NCI-H187 treated with DMSO at 0.1 percent for 48 hours (cell line): ENCODE data around the gene TMEM52B.
A peak's percentile ranks its signal among the peaks of the same experiment; 100 is the strongest.
"Not testable (repeated sequence)": the region's sequence is repeated elsewhere in the genome, so short reads cannot be mapped to it uniquely, and the experiment has no call there.

Experiments used
- DNase-seq: peaks from one replicate; lab custom pipeline; 2025; lab: John Stamatoyannopoulos, UW

The TMEM52B gene

DNA sequence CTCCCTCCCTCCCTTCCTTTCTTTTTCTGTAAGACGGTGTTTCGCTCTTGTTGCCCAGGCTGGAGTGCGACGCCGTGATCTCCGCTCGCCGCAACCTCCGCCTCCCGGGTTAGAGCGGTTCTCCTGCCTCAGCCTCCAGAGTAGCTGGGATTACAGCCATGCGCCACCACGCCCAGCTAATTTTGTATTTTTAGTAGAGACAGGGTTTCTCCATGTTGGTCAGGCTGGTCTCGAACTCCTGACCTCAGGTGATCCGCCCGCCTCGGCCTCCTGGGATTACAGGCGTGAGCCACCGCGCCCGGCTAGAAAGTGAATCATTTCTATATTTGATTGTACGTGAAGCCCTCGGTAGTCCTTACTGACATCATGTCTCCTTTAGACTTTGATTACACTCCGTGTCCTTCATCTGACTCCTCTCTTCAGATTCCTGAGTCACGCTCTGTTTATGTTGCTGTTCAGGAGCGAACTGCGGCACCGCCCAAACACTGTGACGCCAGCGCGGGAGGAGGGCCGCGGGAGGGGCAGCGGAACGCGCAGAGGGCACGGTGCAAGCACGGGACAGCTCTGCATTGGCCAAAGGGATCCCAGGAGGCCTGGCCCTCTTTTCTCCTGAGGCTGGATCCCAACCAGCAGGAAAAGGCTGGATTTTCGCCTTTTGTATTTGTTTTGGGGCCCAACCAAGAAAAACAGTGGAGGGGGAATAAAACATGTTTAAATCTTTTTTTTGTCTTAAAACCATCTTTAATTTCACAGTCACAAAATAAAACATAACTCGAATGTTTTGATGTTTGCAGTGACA lies 33.3 kb downstream of the TMEM52B start:
- DNase-seq = peak; percentile 21

DNA sequence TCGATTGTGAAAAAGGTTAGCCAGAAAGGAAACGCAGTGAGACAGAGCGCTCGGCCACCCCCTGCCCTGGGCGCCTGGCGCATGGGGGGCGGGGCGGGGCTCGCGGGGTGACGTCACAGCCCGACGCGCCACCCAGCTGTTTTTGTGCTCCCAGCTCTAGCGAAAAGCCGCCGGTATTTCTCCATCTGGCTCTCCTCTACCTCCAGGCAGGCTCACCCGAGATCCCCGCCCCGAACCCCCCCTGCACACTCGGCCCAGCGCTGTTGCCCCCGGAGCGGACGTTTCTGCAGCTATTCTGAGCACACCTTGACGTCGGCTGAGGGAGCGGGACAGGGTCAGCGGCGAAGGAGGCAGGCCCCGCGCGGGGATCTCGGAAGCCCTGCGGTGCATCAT lies 33.9 kb downstream of the TMEM52B start, which contains the start of gene GABARAPL1:
GABARAPL1 (plus strand) TSS at position 139 of the 393 bp plus-strand sequence; CDS start at position 392, 253 bp downstream.
- DNase-seq = no peak

DNA sequence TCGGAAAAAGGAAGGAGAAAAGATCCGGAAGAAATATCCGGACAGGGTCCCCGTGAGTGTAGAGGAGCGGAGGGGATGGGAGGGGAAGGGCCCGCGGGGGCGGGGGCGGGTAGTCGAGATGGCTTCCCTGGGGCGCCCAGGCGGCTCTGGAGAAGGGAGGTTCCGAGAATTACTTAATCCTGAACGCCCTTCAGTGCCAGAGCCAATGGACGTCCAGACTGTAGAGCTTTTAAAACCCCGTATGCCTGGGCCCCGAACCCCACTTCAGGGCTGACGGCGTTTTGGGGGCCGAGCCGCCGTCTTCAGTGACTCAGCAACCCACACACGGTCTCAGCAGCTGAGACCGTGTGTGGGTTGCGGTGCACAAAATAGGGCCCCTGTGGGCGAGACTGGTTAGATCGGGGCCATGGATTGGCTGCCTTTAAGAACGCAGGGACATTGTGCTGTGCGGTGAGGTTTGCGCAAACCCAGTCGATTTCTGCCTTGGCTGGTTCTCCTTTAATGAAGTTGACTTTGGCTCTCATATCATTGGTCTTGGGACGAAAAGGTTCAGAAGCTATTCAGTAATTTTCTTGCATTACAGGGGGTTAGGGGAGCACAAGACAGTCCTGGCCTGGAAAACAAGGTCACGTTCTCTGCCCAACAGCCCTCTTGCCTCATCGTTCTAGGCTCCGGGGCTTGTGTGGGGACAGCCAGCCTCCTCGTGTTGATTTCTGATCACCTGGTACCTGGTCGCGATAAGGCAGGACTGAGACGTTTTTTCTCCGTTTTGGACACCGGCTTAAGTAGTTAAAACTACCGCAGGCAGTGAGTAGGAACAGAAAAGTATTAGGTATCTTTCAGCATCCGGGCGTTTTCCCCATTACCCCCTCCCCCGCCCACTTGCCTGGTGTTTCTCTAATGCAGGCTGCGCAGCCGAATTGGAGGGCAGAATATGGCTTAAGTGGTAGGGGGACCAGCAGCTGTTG lies 34.6 kb downstream of the TMEM52B start:
- no peak for DNase-seq

DNA sequence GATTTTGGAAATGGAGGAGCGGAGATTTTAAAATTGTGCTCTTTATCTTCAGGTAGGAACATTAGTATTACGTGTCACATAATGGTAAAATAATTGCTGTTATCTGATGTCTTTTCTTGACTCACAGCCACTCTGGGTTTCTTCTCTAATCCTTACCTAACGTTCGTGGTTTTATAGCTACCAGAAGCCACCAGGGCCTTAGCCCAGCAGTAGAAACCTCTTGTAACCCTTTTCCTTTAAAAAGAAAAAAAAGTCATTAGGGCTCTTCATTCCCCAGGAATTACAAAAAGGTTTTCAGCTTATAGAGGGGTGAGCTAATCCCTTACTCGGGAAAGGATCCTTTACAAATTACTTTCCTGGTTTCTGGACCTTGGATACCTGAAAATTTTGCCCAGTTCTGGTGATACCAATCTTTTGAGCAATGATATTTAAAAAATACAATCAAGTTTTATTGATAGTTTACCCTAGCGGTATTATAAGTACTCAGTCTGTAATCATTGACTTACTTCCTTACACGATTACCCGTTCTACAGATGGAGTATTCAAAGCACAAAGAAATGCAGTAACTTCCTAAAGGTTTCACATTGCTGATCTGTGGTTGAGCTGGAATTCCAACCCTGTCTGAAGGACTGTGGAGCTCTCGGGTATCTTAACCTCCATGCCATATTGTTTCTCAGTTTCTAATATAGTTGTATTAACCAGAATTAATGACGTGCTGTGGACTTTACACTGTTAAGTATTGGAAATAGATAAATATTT lies 35.5 kb downstream of the TMEM52B start:
- DNase-seq = no peak

DNA sequence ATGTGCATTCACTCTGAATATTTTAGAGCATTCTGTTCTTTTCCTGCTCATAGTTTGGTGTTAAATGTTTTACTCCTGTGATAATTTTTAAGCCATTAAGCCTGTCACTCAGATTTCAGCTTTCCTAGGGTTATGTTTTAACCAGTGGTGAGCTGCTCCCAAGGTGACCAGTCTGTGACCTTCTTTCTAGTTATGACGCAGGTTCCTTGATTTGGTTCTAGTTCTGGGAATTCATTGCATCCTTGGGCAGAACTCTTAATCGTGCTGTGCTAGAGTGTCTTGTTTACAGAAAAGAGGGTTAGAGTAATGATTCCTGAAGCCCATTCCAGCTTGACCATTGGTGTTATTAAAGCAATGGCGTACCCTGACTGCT lies 36.0 kb downstream of the TMEM52B start:
- no peak for DNase-seq

DNA sequence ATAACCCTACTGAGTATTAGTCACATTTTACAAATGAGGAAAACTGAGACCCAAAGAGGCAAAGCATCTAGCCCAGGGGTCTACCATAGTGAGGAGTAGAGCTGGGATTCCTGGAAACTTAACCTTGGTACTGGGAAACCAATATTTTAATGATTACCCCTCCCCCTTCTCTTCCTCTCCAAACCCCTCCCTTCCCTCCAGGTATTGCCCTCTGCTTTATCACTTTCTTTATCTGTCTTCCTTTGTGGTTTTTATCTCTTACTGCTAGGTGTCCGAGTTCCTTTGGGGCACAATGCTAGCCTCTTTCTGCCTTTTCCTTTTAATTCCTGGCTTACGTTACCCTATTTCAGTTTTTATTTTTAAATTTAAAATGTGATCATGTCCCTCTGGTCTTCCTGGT lies 36.6 kb downstream of the TMEM52B start:
- no peak for DNase-seq

DNA sequence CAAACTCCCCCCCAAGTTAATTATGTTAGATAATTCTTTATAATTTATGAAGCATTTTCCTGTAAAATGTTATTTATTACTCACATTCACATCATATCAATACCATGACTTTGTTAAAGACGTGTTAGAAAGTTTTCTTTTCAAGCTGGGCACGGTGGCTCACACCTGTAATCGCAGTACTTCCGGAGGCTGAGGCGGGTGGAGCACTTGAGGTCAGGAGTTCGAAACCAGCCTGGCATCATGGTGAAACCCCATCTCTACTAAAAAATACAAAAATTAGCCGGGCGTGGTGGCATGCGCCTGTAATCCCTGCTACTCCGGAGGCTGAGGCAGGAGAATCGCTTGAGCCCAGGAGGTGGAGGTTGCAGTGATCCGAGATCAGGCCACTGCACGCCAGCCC lies 37.1 kb downstream of the TMEM52B start:
- not testable (repeated sequence) for DNase-seq

DNA sequence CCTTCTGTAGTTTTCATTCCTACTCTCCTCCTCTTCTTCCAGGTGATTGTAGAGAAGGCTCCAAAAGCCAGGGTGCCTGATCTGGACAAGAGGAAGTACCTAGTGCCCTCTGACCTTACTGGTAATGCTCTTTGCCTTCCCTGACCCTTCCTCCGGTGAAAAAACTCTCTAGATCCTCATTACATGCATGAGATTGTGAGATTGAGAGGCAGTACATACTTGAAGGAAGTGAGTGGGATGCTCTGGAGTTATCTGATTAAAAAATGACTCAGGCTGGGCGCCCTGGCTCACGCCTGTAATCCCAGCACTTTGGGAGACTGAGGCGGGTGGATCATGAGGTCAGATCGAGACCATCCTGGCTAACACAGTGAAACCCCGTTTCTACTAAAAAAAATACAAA lies 39.2 kb downstream of the TMEM52B start:
- no peak for DNase-seq

DNA sequence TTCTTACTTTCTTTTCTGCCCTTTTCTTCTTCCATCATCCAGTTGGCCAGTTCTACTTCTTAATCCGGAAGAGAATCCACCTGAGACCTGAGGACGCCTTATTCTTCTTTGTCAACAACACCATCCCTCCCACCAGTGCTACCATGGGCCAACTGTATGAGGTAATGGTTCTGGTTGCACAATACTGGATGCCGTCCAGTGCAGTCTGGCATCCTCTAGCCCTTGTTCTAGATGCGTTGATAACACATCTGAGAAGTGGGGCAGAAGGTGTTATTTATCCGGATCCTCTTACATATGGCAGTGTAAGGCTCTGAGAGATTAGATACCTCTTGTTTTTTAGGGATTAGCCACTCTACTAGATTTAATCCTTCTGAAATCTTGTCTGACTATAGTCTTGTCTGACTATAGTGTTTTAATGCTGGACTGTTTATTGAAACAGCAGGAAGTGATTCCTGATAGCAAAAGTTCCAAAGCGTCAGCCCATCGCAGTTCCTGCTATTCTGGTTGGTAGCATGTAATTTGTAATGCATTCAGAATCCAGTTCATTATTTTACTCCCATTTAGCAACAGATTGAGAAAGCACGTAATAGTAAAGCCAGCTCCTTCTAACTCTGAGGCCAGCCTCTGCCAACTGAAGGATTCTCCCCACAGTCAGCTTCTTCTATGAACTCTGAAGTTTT lies 41.7 kb downstream of the TMEM52B start:
- no peak for DNase-seq

DNA sequence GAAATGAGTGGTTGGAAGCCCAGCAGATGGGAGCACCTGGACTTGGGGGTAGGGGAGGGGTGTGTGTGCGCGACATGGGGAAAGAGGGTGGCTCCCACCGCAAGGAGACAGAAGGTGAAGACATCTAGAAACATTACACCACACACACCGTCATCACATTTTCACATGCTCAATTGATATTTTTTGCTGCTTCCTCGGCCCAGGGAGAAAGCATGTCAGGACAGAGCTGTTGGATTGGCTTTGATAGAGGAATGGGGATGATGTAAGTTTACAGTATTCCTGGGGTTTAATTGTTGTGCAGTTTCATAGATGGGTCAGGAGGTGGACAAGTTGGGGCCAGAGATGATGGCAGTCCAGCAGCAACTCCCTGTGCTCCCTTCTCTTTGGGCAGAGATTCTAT lies 43.0 kb downstream of the TMEM52B start:
- DNase-seq = no peak

DNA sequence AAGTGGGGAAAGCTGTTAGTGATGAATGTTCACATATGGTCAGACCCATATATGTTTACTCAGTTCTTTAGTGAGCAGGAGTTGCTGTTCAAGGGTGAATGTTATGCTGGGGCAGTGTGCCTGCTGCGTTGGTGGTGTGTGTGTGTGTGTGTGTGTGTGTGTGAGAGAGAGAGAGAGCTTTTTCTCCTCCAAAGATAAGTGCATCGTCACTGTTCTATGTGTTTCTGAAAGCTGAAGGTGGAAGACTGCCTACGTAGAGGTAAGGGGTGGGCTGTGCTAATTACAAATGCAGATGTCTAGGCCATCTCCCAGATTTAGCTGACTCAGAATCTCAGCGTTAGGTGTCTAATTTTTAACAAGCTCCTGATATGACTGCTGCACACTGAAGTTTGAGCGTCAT lies 44.4 kb downstream of the TMEM52B start:
- no peak for DNase-seq

DNA sequence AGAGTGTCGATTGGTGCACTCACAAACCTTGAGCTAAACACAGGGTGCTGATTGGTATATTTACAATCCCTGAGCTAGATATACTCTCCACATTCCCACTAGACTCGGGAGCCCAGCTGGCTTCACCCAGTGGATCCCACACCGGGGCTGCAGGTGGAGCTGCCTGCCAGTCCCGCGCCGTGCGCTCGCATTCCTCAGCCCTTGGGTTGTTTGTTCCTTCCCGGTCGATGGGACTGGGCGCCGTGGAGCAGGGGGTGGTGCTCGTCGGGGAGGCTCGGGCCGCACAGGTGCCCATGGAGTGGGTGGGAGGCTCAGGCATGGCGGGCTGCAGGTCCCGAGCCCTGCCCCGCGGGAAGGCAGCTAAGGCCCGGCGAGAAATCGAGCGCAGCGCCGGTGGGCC lies 46.6 kb downstream of the TMEM52B start:
- not testable (repeated sequence) for DNase-seq

DNA sequence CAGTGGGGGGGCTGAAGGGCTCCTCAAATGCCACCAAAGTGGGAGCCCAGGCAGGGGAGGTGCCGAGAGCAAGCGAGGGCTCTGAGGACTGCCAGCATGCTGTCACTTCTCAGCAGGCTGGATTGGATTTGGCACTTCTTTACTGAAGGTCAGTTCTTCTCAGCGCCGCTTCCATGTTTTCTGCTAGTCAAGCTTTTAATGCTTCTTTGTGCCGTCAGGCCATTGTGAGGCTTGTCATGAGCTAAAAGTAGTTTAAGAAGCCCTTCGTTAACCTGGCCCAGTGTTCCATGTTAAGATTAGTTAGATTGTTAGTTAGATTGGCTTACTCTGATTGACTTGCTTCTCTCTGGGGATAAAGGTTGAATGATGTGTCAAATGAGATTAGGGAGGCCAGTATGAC lies 47.3 kb downstream of the TMEM52B start:
- no peak for DNase-seq

DNA sequence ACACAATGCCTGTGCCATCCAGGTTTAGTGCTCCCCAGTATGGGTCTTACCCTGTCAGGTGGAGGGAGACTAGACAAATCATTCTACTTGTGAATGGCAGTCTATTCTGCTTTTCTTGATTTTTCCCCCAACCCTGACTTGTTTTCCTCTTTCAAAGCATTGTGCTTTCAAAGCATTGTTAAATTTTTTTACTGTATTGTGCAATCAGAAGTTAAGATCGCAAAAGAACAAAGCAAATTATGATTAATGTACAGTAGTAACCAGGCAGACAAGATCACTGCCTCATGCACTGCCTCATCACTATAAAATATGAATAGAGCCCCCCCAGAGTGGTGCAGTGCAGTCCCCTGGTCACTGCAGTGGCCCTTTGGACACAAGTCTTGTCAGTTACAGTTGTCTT lies 47.9 kb downstream of the TMEM52B start:
- DNase-seq = no peak

DNA sequence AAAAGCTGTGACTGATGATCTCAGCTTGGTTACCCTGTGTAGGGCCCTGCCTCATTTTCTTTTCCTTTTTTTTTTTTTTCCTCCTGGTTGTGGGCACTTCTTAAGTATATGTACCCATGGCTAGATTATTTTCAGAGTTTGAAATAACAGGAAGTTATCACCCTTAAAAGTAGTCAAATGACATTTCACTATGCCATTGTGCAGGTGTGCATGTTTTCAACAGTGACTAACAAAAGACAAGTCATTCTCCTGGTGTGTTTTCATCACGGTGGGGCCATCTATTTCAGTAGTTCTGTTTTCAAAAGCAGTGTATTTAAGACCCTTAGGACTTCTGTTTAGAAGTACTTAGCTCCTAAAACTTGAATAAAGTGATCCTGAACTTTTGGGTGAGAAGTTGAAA lies 48.8 kb downstream of the TMEM52B start:
- no peak for DNase-seq

DNA sequence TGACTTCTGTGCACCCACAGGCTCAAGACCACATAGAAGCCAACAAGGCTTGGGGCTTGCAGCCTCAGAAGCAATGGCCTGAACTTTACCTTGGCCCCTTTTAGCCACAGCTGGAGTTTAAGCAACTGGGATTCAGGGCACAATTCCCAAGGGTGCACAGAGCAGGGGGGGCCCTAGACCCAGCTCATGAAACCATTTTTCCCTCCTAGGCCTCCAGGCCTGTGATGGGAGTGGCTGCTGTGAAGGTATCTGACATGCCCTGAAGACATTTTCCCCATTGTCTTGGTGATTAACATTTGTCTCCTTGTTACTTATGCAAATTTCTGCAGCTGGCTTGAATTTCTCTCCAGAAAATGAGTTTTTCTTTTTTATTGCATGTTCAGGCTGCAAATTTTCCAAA lies 55.7 kb downstream of the TMEM52B start:
- DNase-seq = no peak

DNA sequence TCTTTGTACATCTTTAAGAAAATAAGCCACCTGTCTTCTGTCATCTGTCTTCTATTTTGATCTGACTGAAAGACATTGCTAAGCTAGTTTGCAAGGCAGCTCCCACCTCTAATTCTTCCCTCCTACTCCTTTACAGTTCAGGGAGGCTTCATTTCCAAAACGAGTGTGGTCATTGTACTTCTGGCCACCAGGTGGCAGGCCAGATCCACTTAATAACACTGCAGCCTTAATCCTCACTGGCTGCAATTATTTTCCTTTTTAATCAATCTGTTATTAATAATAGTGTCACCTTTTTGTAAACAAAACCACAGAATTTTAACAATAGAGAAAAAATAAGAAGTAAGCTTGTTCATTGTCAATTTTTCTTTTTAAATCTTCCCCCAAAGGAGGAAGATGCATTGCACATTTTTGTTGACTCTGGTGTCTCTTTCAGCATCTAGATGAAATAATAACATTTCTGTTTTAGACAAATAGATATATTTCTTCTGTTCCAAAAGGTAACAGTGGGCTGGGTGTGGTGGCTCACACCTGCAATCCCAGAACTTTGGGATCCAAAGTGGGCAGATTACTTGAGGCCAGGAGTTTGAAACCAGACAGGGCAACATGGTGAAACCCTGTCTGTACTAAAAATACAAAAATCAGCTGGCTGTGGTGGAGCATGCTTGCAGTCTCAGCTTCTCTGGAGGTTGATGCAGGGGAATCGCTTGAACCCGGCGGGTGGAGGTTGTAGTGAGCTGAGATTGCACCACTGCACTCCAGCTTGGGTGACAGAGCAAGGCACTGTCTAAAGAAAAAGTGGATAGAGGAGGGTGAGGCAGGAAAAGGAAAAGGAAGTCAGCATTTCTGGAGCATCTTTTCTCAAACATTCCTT lies 57.2 kb downstream of the TMEM52B start:
- no peak for DNase-seq

DNA sequence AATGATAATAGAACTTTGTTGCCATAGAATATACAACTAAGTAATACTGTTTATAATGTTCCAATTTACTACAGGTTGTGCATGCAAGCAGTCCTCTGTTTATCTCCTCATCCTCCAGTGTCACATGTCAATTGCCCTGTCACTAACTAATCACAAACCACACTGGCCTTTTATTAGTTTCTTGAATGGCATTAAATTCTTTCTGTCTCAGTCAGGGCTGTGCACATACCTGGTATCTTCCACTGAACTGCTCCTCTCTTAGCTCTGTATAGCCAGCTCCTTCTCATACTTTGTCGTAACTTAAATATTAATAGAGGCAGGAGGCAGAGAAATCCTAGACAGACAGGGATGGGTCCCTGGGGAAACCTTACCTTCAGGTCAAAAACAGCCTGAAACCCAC lies 57.9 kb downstream of the TMEM52B start:
- no peak for DNase-seq

DNA sequence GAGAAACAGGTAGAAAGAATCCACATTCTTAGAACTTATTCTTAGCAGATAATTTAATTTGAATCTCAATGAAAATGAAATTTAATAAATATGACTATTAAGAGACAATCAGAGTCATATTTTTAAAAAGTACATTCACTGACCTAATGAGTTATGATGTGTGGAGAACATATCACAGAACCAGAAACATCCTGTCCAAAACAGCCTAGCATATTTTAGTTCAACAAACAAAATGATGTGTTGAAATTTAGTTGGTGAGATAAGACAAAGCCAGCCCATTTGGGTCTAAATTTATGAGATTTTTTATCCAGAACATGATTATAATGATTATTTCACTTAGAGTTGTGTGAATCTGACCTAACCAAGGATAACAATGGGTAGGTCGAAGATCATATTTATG lies 59.7 kb downstream of the TMEM52B start:
- DNase-seq = no peak

DNA sequence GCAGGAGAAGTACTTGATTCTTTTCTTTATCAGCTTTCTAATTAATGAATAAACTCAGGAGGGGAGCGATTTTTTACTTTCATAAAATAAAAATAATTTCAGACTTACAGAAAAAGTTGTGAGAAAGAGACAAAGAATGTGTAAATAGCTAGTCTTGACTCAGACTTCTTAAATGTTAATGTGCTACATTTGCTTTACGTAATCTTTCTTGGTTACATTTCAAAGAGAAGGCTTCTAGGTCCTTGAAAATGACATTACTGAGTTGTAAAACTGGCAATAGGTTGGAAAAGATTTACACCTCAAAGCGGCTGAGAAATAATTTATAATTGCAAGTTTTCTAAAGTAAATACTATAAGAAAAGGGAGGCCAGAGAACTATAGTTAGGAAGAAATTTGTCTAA lies 62.5 kb downstream of the TMEM52B start:
- DNase-seq = no peak
